Coronary artery (tissue), 2 donors: Measurements from ENCODE around the gene MMP23B.

Experiments used
- DNase-seq: peaks from one replicate; pipeline ENCODE4 v3.0.0-alpha.2; 2017; ENCODE audit warnings: low spot score
- H3K27ac ChIP-seq, 2 donors: fragments of 200-600 bp; sonication (generic); one replicate each; pipeline ENCODE4 v1.5.1; 2016 to 2019
- H3K4me3 ChIP-seq: fragments of 200-600 bp; sonication (generic); 2 replicates; pipeline ENCODE4 v1.5.1; 2016; ENCODE audit warnings: mild to moderate bottlenecking, moderate library complexity
- CTCF ChIP-seq: fragments of 200-600 bp; sonication (generic); IDR thresholded peaks from one replicate; pipeline ENCODE4 v1.5.1; 2019; ENCODE audit warnings: antibody characterized with exemption

Gene MMP23B

GRCh38 chr1:1596493-1597274 lies 35.3 kb upstream of the MMP23B start:
- no peak overlapping the region for H3K27ac ChIP-seq
- no peak overlapping the region for H3K4me3 ChIP-seq
- TF ChIP-seq CTCF = no peak
- DNase-seq = no peak

- TF ChIP-seq CTCF = no peak
- no peak for DNase-seq
- Histone ChIP-seq H3K27ac (no peak overlapping the region), H3K4me3 (no peak overlapping the region)
These were observed 34.6 kb upstream of the MMP23B start for GRCh38 chr1:1597275-1597930.

GRCh38 chr1:1598051-1598719 lies 33.8 kb upstream of the MMP23B start:
- Histone ChIP-seq H3K4me3 (no peak overlapping the region), H3K27ac (no peak overlapping the region)
- no peak for DNase-seq
- TF ChIP-seq CTCF = no peak

GRCh38 chr1:1598720-1599029 lies 33.3 kb upstream of the MMP23B start:
- Histone ChIP-seq H3K4me3 (no peak overlapping the region), H3K27ac (no peak overlapping the region)
- TF ChIP-seq CTCF = no peak
- DNase-seq = no peak

GRCh38 chr1:1599030-1599934 lies 32.7 kb upstream of the MMP23B start:
- no peak for DNase-seq
- H3K4me3 ChIP-seq = peak overlapping the region; percentile 74
- no peak overlapping the region for H3K27ac ChIP-seq
- TF ChIP-seq CTCF = no peak

GRCh38 chr1:1599935-1600860 lies 31.8 kb upstream of the MMP23B start, which contains the start of gene FNDC10:
FNDC10 (minus strand) TSS chr1:1600135; CDS start chr1:1600015, 120 bp downstream.
- Histone ChIP-seq H3K4me3 (peak within 1 kb of the TSS; percentile 74), H3K27ac (no peak within 1 kb of the TSS)
- no peak for DNase-seq
- TF ChIP-seq CTCF = no peak
